Ascending aorta (tissue), 2 donors: ENCODE data around the gene FPGS. TPM values are rescaled to one million over a fixed set of nuclear protein-coding genes. Genes with fewer than 3 reads are reported as not detected.
A peak's percentile ranks its signal among the peaks of the same experiment; 100 is the strongest.

Experiments used
- DNase-seq, 2 donors: peaks; one replicate each; pipeline ENCODE4 v3.0.0-alpha.2; 2019; ENCODE audit warnings: low spot score in 2 of 2
- H3K27ac ChIP-seq, 2 donors: fragments of 200-600 bp; sonication (generic); one replicate each; pipeline ENCODE4 v1.5.1; 2016 to 2017; ENCODE audit warnings: mild to moderate bottlenecking in 1 of 2
- H3K27me3 ChIP-seq: fragments of 200-600 bp; sonication (generic); one replicate; pipeline ENCODE4 v1.5.1; 2017
- H3K36me3 ChIP-seq, 2 donors: fragments of 200-600 bp; sonication (generic); one replicate each; pipeline ENCODE4 v1.5.1; 2016
- H3K4me1 ChIP-seq, 2 donors: fragments of 200-600 bp; sonication (generic); one replicate each; pipeline ENCODE4 v1.5.1; 2016 to 2017; ENCODE audit warnings: mild to moderate bottlenecking in 1 of 2
- H3K4me3 ChIP-seq, 2 donors: fragments of 200-600 bp; sonication (generic); one replicate each; pipeline ENCODE4 v1.5.1; 2016 to 2017; ENCODE audit warnings: mild to moderate bottlenecking in 1 of 2
- H3K9me3 ChIP-seq, 2 donors: fragments of 200-600 bp; sonication (generic); one replicate each; pipeline ENCODE4 v1.5.1; 2016
- CTCF ChIP-seq, 3 experiments: fragments of 200-600 bp in 2 of 3; fragments of 450-650 bp in 1 of 3; sonication (generic) in 2 of 3; IDR thresholded peaks; one replicate each; pipeline ENCODE4 v1.5.1; 2016 to 2019; ENCODE audit warnings: antibody characterized with exemption in 3 of 3, mild to moderate bottlenecking in 1 of 3, moderate library complexity in 1 of 3
- intact Hi-C: fragments of 100-400 bp; cut with DNase I; formaldehyde crosslinking; loops from one replicate; pipeline ENCODE4 v1.15.1; 2023
- total RNA-seq: library from RNA; depleted of rRNA; stranded (reverse); fragments of >200 nt; gene quantifications from one replicate; pipeline ENCODE4 v1.1.0, GENCODE V29; 2016

The FPGS gene
- total RNA-seq, 1 donor from 2014 or later: 286 TPM

- Histone ChIP-seq H3K9me3 (no peaks in the 10 kb centered on the region), H3K27me3 (no peaks in the 10 kb centered on the region), H3K36me3 (no peaks in the 10 kb centered on the region), H3K4me3 (no peak overlapping the region), H3K4me1 (peaks cover 21 to 53% of the 10 kb centered on the region in 2 donors), H3K27ac (peak overlapping the region; percentile 96 to 97)
- DNase-seq: no peak
- no peak for TF ChIP-seq CTCF (IDR thresholded peaks at IDR 0.05)
- intact Hi-C loops: loop anchor here (5.0 kb wide), 1 partner anchor 33 kb away; no protein-coding TSS in a partner anchor
Observed at GRCh38 chr9:127860779-127861178, 58.1 kb downstream of the FPGS start.

- DNase-seq: peak; percentile 49 to 88
- Histone ChIP-seq H3K27me3 (no peaks in the 10 kb centered on the region), H3K27ac (peak overlapping the region; percentile 96 to 97), H3K4me1 (peaks cover 21 to 51% of the 10 kb centered on the region in 2 donors), H3K36me3 (peaks cover 3 to 9% of the 10 kb centered on the region in 2 donors), H3K9me3 (no peaks in the 10 kb centered on the region), H3K4me3 (no peak overlapping the region)
- no peak for TF ChIP-seq CTCF (IDR thresholded peaks at IDR 0.05)
- intact Hi-C loops: loop anchor here (5.0 kb wide), 1 partner anchor 35 kb away; no protein-coding TSS in a partner anchor
Observed at GRCh38 chr9:127862075-127863011, 59.7 kb downstream of the FPGS start.

- intact Hi-C loops: loop anchor here (5.0 kb wide), 1 partner anchor 36 kb away; no protein-coding TSS in a partner anchor
- no peak for DNase-seq
- no peaks in the 10 kb centered on the region for H3K27me3 ChIP-seq
- no peak overlapping the region for H3K4me3 ChIP-seq
- no peak for TF ChIP-seq CTCF (IDR thresholded peaks at IDR 0.05)
- H3K9me3 ChIP-seq: no peaks in the 10 kb centered on the region
- peak overlapping the region in 1 of 2 donors; percentile 97 for H3K27ac ChIP-seq
- peaks cover 6 to 17% of the 10 kb centered on the region in 2 donors for H3K36me3 ChIP-seq
- H3K4me1 ChIP-seq: peaks cover 20 to 42% of the 10 kb centered on the region in 2 donors
Observed at GRCh38 chr9:127863191-127863621, 60.5 kb downstream of the FPGS start.

Other genes starting within 250 kb of the FPGS start
- gene STXBP1, start 190.6 kb upstream of the FPGS start, total RNA-seq: 29.3 TPM
- not detected for gene CFAP157, start 95.9 kb upstream of the FPGS start, total RNA-seq
- gene PTRH1, start 87.2 kb upstream of the FPGS start, total RNA-seq: 5.4 TPM
- gene TTC16, start 86.8 kb upstream of the FPGS start, total RNA-seq: not detected
- gene TOR2A, start 67.6 kb upstream of the FPGS start, total RNA-seq: not detected
- 49.5 TPM for gene SH2D3C, start 24.2 kb upstream of the FPGS start, total RNA-seq
- gene CDK9, start 16.8 kb upstream of the FPGS start, total RNA-seq: 470 TPM
- gene ENG, start 51.8 kb downstream of the FPGS start, total RNA-seq: 675 TPM
- 64.5 TPM for gene AK1, start 74.8 kb downstream of the FPGS start, total RNA-seq
- 172 TPM for gene ST6GALNAC6, start 96.7 kb downstream of the FPGS start, total RNA-seq
- 134 TPM for gene ST6GALNAC4, start 114.2 kb downstream of the FPGS start, total RNA-seq
- not detected for gene PIP5KL1, start 127.9 kb downstream of the FPGS start, total RNA-seq
- gene DPM2, start 135.0 kb downstream of the FPGS start, total RNA-seq: 18.2 TPM
- gene EEIG1, start 178.1 kb downstream of the FPGS start, total RNA-seq: 32.8 TPM